GM13976 (cell line): ENCODE results near the gene FTO.

ENCODE experiments used
- DNase-seq: peaks from one replicate; pipeline ENCODE4 v3.0.0; 2012; ENCODE audit warnings: low spot score
- in situ Hi-C: fragments of 300-500 bp; cut with MboI; formaldehyde crosslinking; loops from one replicate; pipeline ENCODE4 v1.12.0; 2022; ENCODE audit warnings: low sequenced_read_pairs, mixed read lengths, inconsistent platforms; ENCODE audit not compliant: unreplicated experiment
- TF ChIP-seq, protein P1 (sequence below): IDR thresholded peaks from 2 replicates; pipeline ENCODE4 v1.5.1; 2012; ENCODE audit warnings: borderline replicate concordance, mild to moderate bottlenecking; ENCODE audit not compliant: insufficient read depth; ENCODE audit errors: extremely low read depth, missing control alignments, control extremely low read depth

The FTO gene

DNA sequence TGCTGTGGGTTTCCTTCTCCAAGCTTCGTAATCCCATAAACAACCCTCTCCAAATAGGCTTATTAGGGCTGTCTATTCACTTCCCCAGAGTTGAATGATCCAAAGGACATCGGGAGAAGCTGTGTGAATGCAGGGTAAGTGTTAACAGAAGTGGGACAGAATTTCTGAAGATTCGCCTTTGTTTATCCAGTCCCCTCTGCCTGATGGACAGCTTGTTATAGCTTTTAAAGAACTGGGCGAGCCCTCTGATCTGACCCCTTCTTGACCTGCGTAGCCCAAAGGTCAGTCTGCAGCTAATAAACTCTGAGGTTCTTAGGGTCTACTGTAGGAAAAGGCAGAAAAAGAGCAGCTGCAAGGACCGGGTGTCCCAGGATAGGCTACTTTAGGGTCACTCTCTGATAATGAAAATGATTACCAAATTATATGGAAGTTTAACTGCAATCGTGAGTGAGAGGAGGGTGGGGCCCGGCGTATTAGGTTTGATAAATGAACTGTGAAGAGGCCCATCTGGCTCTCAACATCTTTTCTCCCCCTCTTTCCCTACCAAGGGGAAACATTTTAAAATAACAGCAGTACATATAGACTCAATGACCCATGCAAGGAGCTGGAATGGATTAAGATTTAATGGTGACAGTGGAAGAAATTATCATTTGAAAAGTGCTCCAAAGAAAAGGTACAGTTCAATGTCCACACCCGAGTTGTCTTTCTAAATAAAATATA is 233.4 kb downstream of the FTO start:
- in situ Hi-C loops, result no loop called here
- TF ChIP-seq, protein P1, sequence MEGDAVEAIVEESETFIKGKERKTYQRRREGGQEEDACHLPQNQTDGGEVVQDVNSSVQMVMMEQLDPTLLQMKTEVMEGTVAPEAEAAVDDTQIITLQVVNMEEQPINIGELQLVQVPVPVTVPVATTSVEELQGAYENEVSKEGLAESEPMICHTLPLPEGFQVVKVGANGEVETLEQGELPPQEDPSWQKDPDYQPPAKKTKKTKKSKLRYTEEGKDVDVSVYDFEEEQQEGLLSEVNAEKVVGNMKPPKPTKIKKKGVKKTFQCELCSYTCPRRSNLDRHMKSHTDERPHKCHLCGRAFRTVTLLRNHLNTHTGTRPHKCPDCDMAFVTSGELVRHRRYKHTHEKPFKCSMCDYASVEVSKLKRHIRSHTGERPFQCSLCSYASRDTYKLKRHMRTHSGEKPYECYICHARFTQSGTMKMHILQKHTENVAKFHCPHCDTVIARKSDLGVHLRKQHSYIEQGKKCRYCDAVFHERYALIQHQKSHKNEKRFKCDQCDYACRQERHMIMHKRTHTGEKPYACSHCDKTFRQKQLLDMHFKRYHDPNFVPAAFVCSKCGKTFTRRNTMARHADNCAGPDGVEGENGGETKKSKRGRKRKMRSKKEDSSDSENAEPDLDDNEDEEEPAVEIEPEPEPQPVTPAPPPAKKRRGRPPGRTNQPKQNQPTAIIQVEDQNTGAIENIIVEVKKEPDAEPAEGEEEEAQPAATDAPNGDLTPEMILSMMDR, result no peak

DNA sequence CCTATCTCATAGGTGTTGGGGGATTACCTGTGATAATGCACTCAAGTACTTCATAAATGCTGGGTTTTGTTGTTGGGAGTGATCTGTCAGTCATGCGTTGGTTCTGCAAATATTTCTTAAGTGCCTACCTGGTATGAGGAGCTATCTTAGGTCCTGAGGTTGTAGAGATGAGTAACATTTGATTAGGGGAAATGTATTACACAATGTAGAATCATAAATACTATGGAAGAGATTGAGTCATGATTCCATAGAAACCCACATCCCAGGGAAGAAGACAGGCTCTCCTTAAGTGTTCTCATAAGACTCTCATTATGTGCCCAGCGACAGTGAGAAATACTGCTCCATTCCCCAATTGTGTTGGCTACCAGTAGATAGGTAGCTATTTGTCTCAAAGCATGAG is 240.1 kb downstream of the FTO start:
- in situ Hi-C loops, result no loop called here
- TF ChIP-seq, protein P1, result no peak
- no peak for DNase-seq

More for the DNA sequence above, 233.4 kb downstream of the FTO start:
- DNase-seq, result no peak

GRCh38 chr16:53945996-53946395 is 242.0 kb downstream of the FTO start:
- TF ChIP-seq, protein P1, result peak; percentile 38
- DNase-seq, result peak; percentile 13
- in situ Hi-C loops, result no loop called here

DNA sequence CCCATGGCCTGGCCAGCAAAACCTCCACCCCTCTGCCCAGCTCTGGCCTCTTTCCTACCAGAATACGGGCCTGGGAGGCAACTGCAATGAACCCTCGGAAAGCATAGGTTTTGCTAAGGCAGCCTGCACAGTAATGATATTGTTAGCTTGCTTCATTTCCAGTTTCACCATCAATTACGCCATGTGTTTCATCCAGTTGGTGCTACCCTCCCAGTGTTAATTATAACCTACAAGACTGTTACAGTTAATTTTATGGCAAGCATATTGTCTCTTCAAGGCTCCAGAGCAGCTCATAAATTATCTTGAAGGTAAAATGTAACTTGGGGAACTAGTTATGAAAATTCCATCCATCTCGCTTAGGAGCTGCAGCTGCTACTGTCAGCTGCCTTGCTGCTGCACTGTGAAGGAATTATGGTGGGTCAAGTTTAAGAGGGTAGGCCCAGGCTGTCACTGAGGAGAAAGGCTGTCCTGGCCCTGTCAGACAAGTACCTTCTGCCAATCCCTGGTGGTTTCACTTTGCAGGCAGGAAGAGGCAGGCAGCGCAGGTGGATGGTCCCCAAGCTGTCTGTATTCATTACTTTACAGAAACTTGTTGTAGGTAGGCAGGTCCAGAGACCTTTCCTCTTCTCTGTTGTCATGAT is 242.9 kb downstream of the FTO start:
- in situ Hi-C loops, result no loop called here
- TF ChIP-seq, protein P1, result no peak
- DNase-seq, result no peak

DNA sequence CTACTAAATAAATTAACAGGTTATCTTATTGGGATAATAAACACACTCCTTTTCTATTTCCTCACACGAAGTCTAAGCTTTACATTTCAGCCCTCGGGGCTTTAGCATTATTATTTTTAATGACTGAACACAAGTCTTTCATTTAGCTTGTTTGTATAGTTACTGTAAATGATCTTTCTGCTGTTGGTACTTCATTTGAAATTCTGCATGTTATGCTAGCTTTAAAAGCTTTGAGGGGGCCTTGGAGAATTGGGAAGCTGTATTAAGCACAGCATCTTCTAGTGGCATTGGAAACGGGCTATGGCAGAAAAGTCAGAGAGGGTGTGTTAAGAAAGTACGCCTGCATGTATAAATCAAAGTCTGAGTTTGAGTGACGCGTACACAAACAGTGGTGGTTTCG is 243.7 kb downstream of the FTO start:
- in situ Hi-C loops, result no loop called here
- TF ChIP-seq, protein P1, result no peak
- no peak for DNase-seq

DNA sequence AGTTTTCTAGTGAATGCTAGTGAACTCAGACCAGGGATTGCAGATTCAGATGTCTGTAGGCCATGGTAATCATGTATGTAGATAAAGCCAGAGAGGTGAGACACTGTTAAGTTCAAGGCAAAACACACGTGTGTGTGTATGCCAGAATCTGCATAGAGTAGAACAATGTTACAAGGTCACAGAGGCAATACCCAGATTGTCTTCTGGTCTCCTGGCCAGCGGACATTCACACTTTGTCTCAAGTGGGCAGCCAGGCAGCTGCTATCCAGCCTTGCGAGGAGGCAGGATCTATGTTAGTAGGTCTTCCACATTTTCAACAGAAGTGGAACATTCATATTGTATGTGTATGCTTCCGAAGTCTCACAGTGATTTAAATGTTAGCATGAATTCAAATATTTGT is 244.4 kb downstream of the FTO start:
- in situ Hi-C loops, result no loop called here
- TF ChIP-seq, protein P1, result no peak
- DNase-seq, result no peak
